ENCODE data around the gene ALLC.
"Not testable (repeated sequence)": the region's sequence is repeated elsewhere in the genome, so short reads cannot be mapped to it uniquely, and the experiment has no call there.

Gene ALLC

GRCh38 chr2:3657881-3658280, at the start of gene ALLC:
Gene ALLC, plus strand, starts transcription at chr2:3658200. Its CDS starts 12,958 bp downstream, at chr2:3671158.
- DNase-seq = no peak

GRCh38 chr2:3608373-3609278, 49.4 kb upstream of the ALLC start:
- no peak for DNase-seq

DNA sequence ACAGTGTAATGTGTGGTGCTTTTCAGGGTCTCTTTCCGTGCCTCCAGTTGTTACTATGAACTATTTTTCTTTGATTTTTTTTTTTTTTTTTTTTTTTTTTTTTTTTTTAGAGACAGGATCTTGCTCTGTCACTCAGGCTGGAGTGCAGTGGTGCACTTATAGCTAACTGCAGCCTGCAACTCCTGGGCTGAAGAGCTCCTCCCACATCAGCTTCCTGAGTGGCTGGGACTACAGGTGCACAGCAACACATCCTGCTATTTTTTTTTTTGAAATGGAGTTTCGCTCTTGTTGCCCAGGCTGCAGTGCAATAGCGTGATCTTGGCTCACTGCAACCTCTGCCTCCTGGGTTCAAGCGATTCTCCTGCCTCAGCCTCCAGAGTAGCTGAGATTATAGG, 48.7 kb upstream of the ALLC start:
- DNase-seq = not testable (repeated sequence)

DNA sequence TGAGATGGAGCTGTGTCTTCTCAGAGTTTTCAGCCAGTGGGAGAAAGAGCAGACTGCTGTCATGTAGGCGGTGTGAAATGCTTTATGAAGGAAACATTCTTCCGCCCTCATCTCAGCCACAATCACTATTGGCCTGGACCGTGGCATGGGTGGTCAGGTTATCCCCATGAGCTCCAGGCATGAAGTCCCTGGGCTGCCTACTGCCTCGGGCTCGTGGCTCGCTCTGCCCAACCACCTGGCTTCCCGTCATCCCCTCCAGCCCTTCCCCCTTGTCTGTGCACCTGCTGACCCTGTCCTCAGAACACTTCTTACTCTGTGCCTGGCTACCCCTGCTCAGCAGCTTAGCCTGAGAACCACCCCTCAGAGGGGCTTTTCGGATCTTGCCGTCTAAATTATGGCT, 47.6 kb upstream of the ALLC start:
- no peak for DNase-seq

GRCh38 chr2:3610881-3611505, 47.0 kb upstream of the ALLC start:
- no peak for DNase-seq

DNA sequence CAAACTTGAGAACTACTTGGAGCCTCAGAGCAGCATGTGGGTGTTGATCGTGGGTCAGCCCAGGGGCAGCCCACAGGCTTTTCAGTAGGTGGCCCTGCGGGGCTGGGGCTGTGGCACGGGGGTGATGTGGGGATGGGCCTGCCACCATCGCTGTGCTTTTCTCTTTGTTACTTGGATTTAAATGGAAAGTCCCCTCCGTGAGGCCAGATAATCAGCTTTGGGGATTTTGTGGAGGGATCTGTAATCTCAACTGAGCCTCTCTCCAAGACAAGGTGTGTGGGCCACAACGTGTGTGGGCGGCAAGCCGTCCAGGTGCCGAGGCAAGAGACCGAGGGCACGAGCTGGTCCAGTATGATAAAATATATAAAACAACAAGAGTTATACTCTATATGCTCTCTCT, 46.4 kb upstream of the ALLC start:
- no peak for DNase-seq

DNA sequence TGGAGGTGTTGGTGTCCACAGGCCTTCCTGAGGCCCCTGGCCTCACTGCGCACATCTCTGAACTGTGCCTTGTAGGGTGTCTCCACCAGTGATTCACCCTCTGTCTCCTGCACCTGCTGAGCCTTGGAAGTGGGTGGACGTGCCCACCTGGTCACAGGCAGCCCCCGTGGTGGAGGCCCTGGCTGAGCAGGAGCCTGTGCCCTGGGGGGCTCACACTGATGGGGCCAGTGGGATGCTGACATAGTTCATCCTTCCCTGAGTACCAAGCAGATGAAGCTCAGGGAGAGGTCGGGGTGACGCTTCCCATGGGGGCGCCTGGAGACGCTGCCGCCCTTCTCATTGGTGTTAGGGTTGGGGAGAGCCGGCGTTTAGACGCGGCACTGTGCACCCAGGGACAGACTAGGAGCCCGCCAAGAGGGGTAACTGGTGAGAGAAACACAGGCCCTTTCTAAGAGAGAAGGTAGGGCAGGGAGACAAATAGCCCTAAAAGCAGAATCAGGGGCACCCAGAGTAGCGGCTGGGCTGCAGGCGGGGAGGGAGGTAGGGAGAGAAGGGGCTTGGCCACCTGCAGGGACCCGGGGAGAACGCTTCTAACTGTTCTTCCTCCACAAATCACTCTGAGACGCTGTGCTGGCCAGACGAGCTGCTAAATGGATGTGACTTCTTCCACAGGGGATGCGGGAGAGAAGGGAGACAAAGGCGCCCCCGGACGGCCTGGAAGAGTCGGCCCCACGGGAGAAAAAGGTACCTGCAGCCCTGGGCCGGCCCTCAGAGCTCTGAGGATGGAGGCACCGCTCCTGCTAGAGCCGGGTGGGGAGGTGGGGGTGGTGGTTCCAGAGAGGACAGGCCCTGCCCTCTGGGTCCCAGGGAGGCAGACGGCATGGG, 45.1 kb upstream of the ALLC start:
- DNase-seq = no peak

GRCh38 chr2:3613524-3613905, 44.5 kb upstream of the ALLC start:
- DNase-seq = no peak

GRCh38 chr2:3614743-3615142, 43.3 kb upstream of the ALLC start:
- not testable (repeated sequence) for DNase-seq

- not testable (repeated sequence) for DNase-seq
Observed at GRCh38 chr2:3615541-3616200, 42.3 kb upstream of the ALLC start.

DNA sequence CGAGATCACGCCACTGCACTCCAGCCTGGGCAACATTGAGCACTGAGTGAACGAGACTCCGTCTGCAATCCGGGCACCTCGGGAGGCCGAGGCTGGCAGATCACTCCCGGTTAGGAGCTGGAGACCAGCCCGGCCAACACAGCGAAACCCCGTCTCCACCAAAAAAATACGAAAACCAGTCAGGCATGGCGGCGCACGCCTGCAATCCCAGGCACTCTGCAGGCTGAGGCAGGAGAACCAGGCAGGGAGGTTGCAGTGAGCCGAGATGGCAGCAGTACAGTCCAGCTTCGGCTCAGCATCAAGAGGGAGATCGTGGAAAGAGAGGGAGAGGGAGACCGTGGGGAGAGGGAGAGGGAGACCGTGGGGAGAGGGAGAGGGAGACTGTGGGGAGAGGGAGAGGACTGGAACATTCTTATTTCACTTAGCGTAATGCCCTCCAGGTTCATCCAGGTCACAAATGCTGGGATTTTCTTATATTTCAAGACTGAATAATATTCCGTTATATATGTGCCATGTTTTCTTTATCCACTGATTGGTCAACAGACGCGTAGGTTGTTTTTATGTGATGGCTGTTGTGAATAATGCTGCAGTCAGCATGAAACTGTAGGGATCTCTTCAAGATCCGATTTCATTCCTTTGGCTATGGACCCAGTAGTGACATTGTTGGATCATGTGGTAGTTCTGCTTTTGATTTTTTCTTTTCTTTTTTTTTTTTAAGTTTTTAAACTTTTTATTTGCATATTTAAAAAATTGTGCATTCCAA, 41.4 kb upstream of the ALLC start:
- DNase-seq = not testable (repeated sequence)

GRCh38 chr2:3617198-3617890, 40.7 kb upstream of the ALLC start:
- no peak for DNase-seq

GRCh38 chr2:3618367-3618766, 39.6 kb upstream of the ALLC start:
- no peak for DNase-seq

DNA sequence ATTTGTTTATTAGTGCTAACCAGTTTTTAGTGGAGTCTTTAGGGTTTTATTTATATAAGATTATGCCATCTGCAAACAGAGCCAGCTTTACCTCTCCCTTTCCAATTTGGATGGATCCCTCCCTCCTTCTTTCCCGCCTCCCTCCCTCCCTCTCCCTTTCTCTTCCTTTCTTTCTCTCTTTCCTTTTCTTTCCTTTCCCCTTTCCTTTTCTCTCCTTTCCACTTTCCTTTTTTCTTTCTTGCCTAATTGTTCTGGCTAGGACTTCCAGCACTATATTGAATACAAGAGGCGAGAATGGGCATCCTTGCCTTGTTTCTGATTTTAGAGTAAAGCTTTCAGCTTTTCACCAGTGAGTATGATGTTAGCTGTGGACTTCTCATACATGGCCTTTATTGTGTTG, 39.0 kb upstream of the ALLC start:
- no peak for DNase-seq

- DNase-seq = not testable (repeated sequence)
Observed at GRCh38 chr2:3619661-3620060, 38.3 kb upstream of the ALLC start.

DNA sequence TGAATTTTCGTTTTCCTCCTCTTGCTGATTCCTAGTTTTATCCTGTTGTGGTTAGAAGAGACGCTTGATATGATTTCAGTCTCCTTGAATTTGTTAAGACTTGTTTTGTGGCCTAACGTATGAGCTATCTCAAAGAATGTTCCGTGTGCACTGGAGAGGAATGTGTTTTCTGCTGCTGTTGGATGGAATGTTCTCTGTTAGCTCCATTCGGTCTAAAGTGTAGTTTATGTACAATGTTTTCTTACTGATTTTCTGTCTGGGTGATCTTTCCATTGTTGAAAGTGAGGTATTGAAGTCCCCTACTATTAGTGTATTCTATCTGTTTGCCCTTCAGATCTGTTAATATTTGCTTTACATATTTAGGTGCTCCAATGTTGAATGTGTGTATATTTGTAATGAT, 37.2 kb upstream of the ALLC start:
- DNase-seq = no peak

GRCh38 chr2:3622967-3623366, 35.0 kb upstream of the ALLC start:
- no peak for DNase-seq

DNA sequence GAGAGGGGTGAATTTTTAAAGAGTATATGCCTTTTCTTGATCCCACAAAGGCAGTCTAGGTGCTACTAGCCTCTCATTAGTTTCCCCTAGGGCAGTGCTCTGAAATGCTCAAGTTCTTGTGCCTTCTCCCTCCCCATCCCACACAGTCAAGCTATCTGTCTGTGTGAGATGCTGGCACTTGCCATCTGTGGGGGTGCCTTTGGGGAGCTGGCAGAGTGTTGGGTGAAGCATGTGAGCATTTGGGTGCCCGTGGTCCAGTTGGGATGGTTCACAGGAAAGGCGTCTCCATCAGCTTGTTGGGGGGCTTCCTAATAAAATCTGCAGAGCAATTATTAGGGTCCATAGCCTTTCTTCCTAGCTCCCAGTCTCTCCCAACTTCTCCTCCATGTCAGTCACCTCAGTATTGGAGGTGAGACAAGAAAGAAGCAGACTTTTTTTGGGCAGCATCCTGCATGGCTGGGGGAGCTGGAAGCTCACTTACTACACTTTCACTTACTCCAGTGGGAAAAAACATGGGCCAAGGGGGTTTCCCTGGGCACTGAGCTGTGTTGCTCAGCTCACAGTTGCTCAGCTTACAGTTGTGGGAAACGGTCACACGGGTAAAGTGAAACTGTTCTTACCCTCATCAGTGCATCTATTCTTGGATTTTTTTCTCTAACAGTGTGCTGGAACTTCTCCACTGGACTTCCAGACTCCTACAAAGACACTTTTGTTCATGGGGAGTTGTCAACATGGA, 33.8 kb upstream of the ALLC start:
- no peak for DNase-seq

GRCh38 chr2:3625186-3625585, 32.8 kb upstream of the ALLC start:
- DNase-seq = no peak

DNA sequence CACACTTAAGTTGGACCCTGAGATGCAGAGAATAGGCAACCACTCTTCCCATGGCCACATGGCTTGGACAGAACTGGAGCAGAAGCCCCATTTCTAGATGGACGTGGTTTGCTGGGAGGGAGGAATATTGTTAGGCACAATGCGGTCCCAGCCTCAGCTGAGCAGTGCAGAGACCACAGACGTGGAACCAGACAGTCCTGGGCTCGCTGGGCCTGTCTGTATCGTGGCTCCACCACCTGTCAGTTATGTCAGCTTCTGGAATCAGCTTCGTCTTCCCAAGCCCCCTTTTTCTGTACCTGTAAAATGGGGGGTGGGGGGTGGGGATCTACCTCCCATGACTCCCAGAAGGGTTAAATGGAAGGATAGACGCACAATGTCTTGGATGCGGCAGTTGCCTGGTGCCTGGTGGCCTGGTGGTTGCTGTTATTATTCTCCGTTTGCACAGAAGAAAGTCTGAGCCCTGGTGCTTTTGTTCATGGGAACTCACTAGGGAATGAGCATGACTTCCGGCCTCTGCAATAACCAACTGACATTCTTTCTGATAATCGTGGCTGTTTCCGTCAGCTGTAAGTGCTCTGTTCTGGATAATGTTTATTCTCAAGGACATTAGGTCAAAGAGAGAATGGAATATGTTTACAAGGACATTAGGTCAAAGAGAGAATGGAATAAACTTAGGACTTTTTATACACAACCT, 31.7 kb upstream of the ALLC start:
- DNase-seq = no peak
